OCI-LY7 (cell line): ENCODE results near the gene TLCD1. TPM values are rescaled to one million over a fixed set of nuclear protein-coding genes. Genes with fewer than 3 reads are reported as not detected.
"Not testable (repeated sequence)": the region's sequence is repeated elsewhere in the genome, so short reads cannot be mapped to it uniquely, and the experiment has no call there.

ENCODE experiments used
- BruUV-seq: library from RNA; stranded (reverse); fragments of 400-500 nt; replicated peaks from 2 replicates; lab custom pipeline; 2021; lab: Mats Ljungman, UMichigan
- CTCF ChIA-PET: fragments of 300-600 bp; sonication (Branson Sonifier 250); formaldehyde crosslinking; loops from one replicate; lab custom pipeline; 2022; ENCODE audit warnings: antibody characterized with exemption; ENCODE audit not compliant: unreplicated experiment; lab: Charles Lee
- POLR2A ChIA-PET: fragments of 300-600 bp; sonication (Branson Sonifier 250); formaldehyde crosslinking; loops from one replicate; lab custom pipeline; 2022; ENCODE audit warnings: antibody characterized with exemption; lab: Charles Lee
- DNase-seq: peaks from one replicate; pipeline ENCODE4 v3.0.0-alpha.2; 2015; ENCODE audit warnings: low spot score
- H2AFZ ChIP-seq: fragments of 200-600 bp; sonication (generic), shearing (Covaris generic); 2 replicates; pipeline ENCODE4 v1.6.1; 2014; ENCODE audit warnings: mild to moderate bottlenecking, antibody characterized with exemption, low read length, moderate library complexity
- H3K27ac ChIP-seq: fragments of 200-600 bp; sonication (generic); 2 replicates; pipeline ENCODE4 v1.5.1; 2014; ENCODE audit warnings: mixed run types, low read depth, mild to moderate bottlenecking, moderate library complexity, low read length, inconsistent platforms; ENCODE audit not compliant: poor library complexity, severe bottlenecking
- H3K36me3 ChIP-seq: fragments of 200-600 bp; sonication (generic); 2 replicates; pipeline ENCODE4 v1.6.1; 2014; ENCODE audit warnings: mild to moderate bottlenecking, antibody characterized with exemption, low read length, moderate library complexity, mixed read lengths; ENCODE audit not compliant: insufficient read depth
- H3K4me1 ChIP-seq: fragments of 200-600 bp; sonication (generic); 2 replicates; pipeline ENCODE4 v1.5.1; 2014; ENCODE audit warnings: mild to moderate bottlenecking, low read length; ENCODE audit not compliant: insufficient read depth, poor library complexity, severe bottlenecking
- H3K4me2 ChIP-seq: fragments of 200-600 bp; sonication (generic); 2 replicates; pipeline ENCODE4 v1.6.1; 2014; ENCODE audit warnings: mild to moderate bottlenecking, low read length
- H3K4me3 ChIP-seq: fragments of 200-600 bp; sonication (generic); 2 replicates; pipeline ENCODE4 v1.5.1; 2014; ENCODE audit warnings: mild to moderate bottlenecking, low read depth, low read length; ENCODE audit not compliant: poor library complexity, severe bottlenecking
- H3K79me2 ChIP-seq: fragments of 200-600 bp; sonication (generic); 2 replicates; pipeline ENCODE4 v1.6.1; 2016; ENCODE audit warnings: low read depth, mild to moderate bottlenecking, low read length, moderate library complexity, mixed read lengths; ENCODE audit not compliant: insufficient read depth
- H3K9me2 ChIP-seq: fragments of 200-600 bp; sonication (generic); 2 replicates; pipeline ENCODE4 v1.6.1; 2016; ENCODE audit warnings: mild to moderate bottlenecking, low read length, mixed read lengths; ENCODE audit not compliant: insufficient read depth
- H3K9me3 ChIP-seq: fragments of 200-600 bp; sonication (generic); 2 replicates; pipeline ENCODE4 v1.6.1; 2014; ENCODE audit warnings: mild to moderate bottlenecking, mixed run types, low read length, mixed read lengths
- H4K20me1 ChIP-seq: fragments of 200-600 bp; sonication (generic); 2 replicates; pipeline ENCODE4 v1.6.1; 2014; ENCODE audit warnings: mild to moderate bottlenecking, antibody characterized with exemption, low read length, moderate library complexity, mixed read lengths; ENCODE audit not compliant: insufficient read depth
- CTCF ChIP-seq: fragments of 200-600 bp; sonication (generic); conservative IDR thresholded peaks from 2 replicates; pipeline ENCODE4 v1.5.1; 2014; ENCODE audit warnings: mild to moderate bottlenecking, antibody characterized with exemption, low read length, moderate library complexity, mixed read lengths
- EZH2phosphoT487 ChIP-seq: fragments of 200-600 bp; sonication (generic); IDR thresholded peaks from 2 replicates; pipeline ENCODE4 v1.6.1; 2018; ENCODE audit warnings: low read depth, borderline replicate concordance, mild to moderate bottlenecking, mixed run types, antibody characterized with exemption, low read length, moderate library complexity, mixed read lengths
- intact Hi-C: fragments of 100-400 bp; cut with micrococcal nuclease; formaldehyde crosslinking; loops from one replicate; pipeline ENCODE4 v1.10.0; 2022; ENCODE audit not compliant: unreplicated experiment
- total RNA-seq, 2 experiments: library from RNA; depleted of rRNA in 1 of 2; stranded (reverse); fragments of >200 nt in 1 of 2; shearing (Covaris generic) in 1 of 2; gene quantifications; 2 replicates each; pipeline ENCODE4 v1.2.3, GENCODE V29; 2014 to 2022

TLCD1 gene
- total RNA-seq, 2 experiments from 2014 or later, result 0.28 to 2.5 TPM

GRCh38 chr17:28720997-28721329 lies 5.1 kb downstream of the TLCD1 start:
- Histone ChIP-seq H3K4me1 (peaks cover 55% of the 10 kb centered on the region), H3K36me3 (peaks cover 60% of the 10 kb centered on the region), H3K27ac (peak overlapping the region; percentile 82), H3K4me2 (peak overlapping the region; percentile 100), H3K4me3 (peak overlapping the region; percentile 88), H3K79me2 (peaks cover 35% of the 10 kb centered on the region)
- H3K9me3 ChIP-seq, DNase-seq, H2AFZ ChIP-seq, H3K9me2 ChIP-seq, H4K20me1 ChIP-seq, BruUV-seq, CTCF ChIA-PET: not testable (repeated sequence)
- intact Hi-C loops, result loop anchor here (2.0 kb wide), 1 partner anchor 74 kb away; no protein-coding TSS in a partner anchor
- POLR2A ChIA-PET, result interaction anchor here (0.6 to 2.5 kb wide), 5 partner anchors 7 to 475 kb away, joined by 3 to 17 read pairs (median 4); partner anchors contain the start of genes NEK8, SDF2 and SUPT6H
- 0 out of 2 replicates have a peak, but pooled peaks have one; percentile 3 for TF ChIP-seq CTCF

DNA sequence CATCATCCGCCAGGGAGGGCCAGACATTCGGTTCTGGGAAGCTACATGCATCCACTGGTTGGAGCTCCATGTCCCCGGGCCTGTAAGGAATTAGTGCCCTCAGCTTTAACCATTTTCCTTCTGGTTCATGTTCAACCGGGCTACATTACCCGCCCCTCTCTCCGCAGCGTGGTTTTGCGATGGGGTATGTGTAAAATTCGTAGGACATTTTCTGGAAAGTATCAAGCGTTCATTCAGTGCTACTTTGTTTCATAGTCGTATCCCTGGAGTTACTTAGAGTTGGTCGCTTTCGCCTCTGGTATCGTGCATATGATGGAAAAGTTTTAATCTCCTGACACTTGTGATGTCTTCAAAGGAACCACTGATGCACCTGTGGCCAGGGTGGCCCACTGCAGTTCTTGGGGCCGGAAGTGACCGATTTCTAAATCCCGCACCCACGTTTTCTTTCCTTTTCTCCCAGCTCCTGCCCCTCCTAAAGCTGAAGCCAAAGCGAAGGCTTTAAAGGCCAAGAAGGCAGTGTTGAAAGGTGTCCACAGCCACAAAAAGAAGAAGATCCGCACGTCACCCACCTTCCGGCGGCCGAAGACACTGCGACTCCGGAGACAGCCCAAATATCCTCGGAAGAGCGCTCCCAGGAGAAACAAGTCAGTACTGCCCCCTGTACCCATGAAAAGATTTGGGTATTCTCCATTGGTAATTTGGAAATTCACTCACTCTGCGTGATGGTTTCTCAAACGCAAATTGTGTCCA lies 5.6 kb downstream of the TLCD1 start:
- Histone ChIP-seq H3K4me1 (peaks cover 50% of the 10 kb centered on the region), H3K4me3 (peak overlapping the region; percentile 88), H3K36me3 (peaks cover 56% of the 10 kb centered on the region), H3K79me2 (peaks cover 35% of the 10 kb centered on the region), H3K4me2 (peak overlapping the region; percentile 100), H3K9me2 (no peaks in the 10 kb centered on the region), H3K9me3 (no peaks in the 10 kb centered on the region), H3K27ac (peak overlapping the region; percentile 82), H2AFZ (no peak overlapping the region), H4K20me1 (peaks cover 9% of the 10 kb centered on the region; the same call in 1 of the 2 replicates)
- ChIA-PET CTCF (no interaction called here), POLR2A (interaction anchor here (0.6 to 2.5 kb wide), 12 partner anchors 8 to 231 kb away, joined by 3 to 18 read pairs (median 4); partner anchors contain the start of genes NEK8, PHF12, PROCA1 and SDF2)
- peak; percentile 62 for DNase-seq
- intact Hi-C loops, result loop anchor here (2.0 kb wide), 1 partner anchor 74 kb away; no protein-coding TSS in a partner anchor
- no peak for TF ChIP-seq EZH2phosphoT487
- TF ChIP-seq CTCF, result peak; percentile 62
- BruUV-seq, result TSS peak; percentile 90
